Measurements from ENCODE around the gene DIO2. TPM values are rescaled to one million over a fixed set of nuclear protein-coding genes. Genes with fewer than 3 reads are reported as not detected.

DIO2 gene
- total RNA-seq, result 1 to 10 TPM; 4.8 to 6.1 TPM
- long read RNA-seq, donor 1, full-length matches to known transcripts, result 1 of 2 reads
- long read RNA-seq, donor 1, partial matches to known transcripts, result 1 of 2 reads
- long read RNA-seq, donor 1, other reads (novel, unspliced or antisense), result 0 of 2 reads
- long read RNA-seq, donor 2, full-length matches to known transcripts, result 10 of 12 reads
- long read RNA-seq, donor 2, partial matches to known transcripts, result 0 of 12 reads
- long read RNA-seq, donor 2, other reads (novel, unspliced or antisense), result 2 of 12 reads

- peak; percentile 86 for DNase-seq (ENCODE audit: low spot score)
- intact Hi-C loops (cut with DNase I), result no loop called here
Measured at GRCh38 chr14:80211153-80212022, at the start of gene DIO2. TSS of gene DIO2 (minus strand) at chr14:80211504. CDS start at chr14:80211472, 32 bp downstream.

GRCh38 chr14:80260645-80261044 is 49.3 kb upstream of the DIO2 start:
- no peak for DNase-seq (ENCODE audit: low spot score)
- intact Hi-C loops (cut with DNase I), result no loop called here

DNA sequence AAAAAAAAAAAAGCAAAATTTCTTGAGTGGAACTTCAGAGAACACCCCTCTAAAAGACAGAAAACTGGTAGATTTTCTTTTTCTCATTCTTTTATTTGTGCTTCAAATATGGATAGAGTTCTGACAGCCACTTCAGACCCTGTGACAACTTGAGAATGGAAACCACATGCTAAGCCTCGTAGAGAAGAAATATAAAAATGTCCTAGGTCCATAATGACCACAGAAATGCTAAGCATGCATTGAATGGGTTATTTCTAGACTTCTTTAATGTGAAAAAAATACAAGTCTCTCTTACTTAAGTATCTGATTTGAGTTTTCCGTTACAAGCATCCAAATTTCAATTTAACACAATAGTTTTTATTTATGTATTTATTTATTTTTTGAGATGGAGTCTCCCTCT is 28.3 kb upstream of the DIO2 start:
- intact Hi-C loops (cut with DNase I), result no loop called here
- no peak for DNase-seq (ENCODE audit: low spot score)

DNA sequence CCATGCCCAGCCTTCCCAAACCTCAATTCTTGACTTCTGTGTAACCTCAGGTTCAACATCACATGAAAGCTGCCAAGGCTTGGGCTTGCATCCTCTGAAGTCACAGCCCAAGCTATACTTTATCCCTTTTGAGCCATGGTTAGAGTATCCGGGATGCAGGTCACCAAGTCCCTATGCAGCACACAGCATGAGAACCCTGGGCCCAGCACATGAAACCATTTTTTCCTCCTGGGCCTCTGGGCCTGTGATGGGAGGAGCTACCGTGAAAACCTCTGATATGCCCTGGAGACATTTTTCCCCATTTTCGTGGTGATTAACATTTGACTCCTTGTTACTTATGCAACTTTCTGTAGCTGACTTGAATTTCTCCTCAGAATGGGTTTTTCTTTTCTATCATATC is 25.8 kb upstream of the DIO2 start:
- DNase-seq (ENCODE audit: low spot score), result no peak
- intact Hi-C loops (cut with DNase I), result no loop called here

DNA sequence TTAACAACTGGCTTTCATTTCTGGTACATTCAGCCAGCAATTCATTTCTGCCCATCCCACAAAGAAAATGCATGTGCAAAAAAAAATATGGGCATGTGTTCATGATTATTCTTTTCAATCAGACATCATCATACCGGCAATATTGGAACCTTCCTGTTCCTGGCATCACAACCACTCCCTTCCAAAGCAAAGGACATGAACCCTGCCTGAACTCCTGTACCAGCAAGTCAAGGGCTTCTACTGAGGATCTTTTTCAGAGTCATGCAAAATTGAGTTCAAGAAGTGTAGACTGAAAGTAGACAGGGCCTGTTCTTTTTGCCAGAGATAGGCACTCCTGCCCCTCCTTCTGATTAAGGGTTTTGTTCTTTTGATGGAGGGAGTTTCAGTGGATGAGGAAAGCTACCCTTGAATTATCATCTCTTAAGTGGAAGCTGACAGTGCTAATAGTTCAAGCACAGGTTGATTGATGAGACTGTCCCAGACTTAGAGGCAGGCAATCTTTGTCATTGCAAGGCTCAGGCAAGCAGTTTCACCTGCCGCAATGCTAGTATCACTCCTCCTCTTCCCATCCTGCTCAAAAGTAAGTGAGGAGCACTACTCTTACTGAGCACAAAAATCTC is 22.3 kb upstream of the DIO2 start:
- intact Hi-C loops (cut with DNase I), result no loop called here
- DNase-seq (ENCODE audit: low spot score), result no peak

- intact Hi-C loops (cut with DNase I), result no loop called here
- no peak for DNase-seq (ENCODE audit: low spot score)
Measured at GRCh38 chr14:80231702-80232101, 20.4 kb upstream of the DIO2 start.

GRCh38 chr14:80223696-80224465 is 12.6 kb upstream of the DIO2 start:
- no peak for DNase-seq (ENCODE audit: low spot score)
- intact Hi-C loops (cut with DNase I), result no loop called here

- intact Hi-C loops (cut with DNase I), result no loop called here
- no peak for DNase-seq (ENCODE audit: low spot score)
Measured at GRCh38 chr14:80216818-80217217, 5.5 kb upstream of the DIO2 start.

DNA sequence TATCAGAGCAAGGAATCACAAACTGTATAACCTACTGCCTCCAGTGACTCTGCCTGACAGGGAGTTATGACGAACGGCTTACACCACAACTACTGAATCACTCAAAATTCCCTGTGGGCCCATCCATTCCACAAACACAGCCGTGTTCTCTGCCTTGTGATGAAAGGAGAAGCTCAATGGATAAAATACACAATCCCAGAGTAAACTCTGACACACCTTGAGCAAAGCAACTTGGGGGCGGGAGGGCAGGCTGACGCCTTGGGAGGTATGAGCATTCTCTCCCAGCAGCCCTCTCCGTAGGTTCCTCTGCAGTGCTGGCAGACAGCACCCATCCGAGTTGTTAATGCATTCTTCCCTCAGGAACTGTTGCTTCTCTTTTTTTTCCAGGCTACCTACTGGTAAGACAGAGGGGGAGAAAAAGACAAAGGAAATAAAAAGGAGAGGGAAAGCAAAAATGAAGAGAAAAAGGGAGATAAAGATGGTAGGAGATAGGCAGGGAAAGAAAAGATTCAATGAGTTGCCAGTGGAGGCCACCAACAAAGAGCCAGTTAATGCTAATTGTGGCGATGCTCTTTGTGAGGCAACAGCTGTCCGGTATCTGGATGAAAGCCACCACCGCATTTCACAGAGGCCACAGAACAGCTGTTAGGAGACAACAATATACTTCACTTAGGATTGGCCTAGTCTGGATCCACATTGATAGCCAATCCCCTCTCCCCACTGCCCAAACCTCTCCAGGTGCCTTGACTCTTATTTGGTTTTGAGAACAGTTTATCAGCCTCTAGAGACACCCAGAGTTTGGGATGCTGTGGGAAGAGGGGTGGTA is 4.7 kb upstream of the DIO2 start:
- no peak for DNase-seq (ENCODE audit: low spot score)
- intact Hi-C loops (cut with DNase I), result no loop called here

- intact Hi-C loops (cut with DNase I), result no loop called here
Measured at GRCh38 chr14:80215081-80215480, 3.8 kb upstream of the DIO2 start.

DNA sequence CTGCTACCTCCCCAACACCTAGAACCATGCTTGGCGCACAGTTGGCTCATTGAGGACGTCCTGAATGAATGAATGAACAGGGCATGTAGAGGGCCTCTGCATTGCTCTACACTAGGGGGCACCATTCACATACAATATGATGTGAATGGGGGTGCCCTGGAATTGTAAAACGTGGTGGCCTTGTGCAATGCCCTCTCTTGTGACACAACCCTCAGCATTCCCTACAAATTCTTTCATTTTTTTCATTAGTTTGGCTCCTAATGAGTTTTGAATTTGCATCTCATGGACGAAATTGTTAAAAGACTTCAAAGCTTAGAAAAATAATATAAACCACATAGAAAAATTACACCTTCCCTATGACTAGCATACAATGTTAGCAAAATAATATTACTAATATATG is 2.3 kb upstream of the DIO2 start:
- intact Hi-C loops (cut with DNase I), result no loop called here
- DNase-seq (ENCODE audit: low spot score), result no peak

More at GRCh38 chr14:80215081-80215480, 3.8 kb upstream of the DIO2 start:
- no peak for DNase-seq (ENCODE audit: low spot score)

- no peak for DNase-seq (ENCODE audit: low spot score)
- intact Hi-C loops (cut with DNase I), result no loop called here
Measured at GRCh38 chr14:80212023-80212397, 706 bp upstream of the DIO2 start.

DNA sequence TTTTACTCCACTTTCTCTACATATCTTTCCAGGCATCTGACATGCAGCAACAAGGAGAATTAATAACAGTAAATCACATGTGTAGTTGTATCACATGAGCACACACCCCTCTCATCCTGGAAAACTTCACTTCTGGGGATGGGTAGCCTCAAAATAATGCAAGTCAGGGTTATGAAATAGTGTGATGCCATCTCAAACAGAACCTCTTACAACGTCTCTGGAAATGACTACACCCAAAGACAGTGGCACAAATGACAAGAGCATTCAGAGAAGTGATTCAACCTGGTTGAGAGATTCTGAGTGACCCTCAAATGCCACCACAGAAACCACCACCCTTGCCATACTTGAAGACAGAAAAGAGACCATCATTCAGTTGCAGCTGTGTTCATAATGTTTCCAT is 2.8 kb downstream of the DIO2 start:
- no peak for DNase-seq (ENCODE audit: low spot score)
- intact Hi-C loops (cut with DNase I), result no loop called here

DNA sequence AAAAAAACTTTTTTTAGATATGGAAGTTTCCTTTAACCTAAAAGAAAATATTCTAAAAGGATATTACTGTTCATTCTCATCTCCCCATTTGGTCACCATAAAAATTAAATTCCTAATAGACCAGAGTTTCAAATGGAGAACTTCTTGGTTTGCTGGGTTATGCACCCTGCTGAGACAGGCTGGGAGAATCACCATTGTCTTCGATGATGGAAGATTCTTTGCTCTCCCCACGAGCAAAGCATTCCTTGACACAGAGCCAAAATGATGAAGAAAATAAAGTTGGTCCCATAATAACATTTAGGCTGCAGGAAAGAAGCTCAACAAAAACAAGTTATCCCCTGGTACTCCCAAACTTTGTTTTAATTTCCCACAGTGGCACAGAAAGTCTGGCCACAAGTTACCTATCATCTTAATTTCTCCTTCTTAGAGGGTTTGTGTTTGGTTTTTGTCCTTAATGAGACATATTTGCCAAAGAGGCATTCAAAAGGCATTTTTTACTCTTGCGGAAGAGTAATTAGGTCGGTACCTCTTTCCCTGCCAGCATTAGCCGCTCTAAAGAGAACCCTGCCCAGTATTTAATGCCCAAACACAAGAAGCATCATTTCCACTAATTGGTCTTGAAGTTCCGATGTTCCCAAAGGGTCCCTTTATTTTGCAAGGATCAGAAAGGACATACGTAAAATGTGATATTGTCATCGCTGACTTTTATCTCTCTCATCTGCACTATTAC is 4.8 kb downstream of the DIO2 start:
- intact Hi-C loops (cut with DNase I), result no loop called here
- no peak for DNase-seq (ENCODE audit: low spot score)

DNA sequence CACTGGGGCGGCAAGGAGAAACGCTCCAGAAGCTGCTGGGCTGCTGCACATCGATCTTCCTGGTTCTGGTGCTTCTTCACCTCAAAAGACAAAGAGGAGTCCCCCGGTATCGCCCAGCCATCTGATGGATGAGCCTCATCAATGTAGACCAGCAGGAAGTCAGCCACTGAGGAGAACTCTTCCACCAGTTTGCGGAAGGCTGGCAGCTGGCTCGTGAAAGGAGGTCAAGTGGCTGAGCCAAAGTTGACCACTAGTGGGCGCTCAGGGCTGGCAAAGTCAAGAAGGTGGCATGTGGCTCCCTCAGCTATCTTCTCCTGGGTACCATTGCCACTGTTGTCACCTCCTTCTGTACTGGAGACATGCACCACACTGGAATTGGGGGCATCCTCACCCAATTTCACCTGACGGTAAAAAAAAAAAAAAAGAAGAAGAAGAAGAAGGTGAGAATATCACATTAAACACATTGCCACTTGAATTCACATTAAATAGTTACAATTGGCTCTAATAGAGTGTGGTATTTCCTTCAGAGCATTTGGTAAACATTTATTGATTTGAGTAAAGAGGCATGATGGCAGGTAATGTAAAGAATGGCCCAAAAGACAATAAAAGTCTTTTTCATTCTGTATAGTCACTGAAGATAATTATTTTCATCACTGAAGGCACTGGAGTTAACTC is 8.3 kb downstream of the DIO2 start:
- DNase-seq (ENCODE audit: low spot score), result no peak
- intact Hi-C loops (cut with DNase I), result loop anchor here in 1 of 2 donors (5.0 kb wide), 1 partner anchor 521 kb away; no protein-coding TSS in a partner anchor

- no peak for DNase-seq (ENCODE audit: low spot score)
- intact Hi-C loops (cut with DNase I), result loop anchor here in 1 of 2 donors (5.0 kb wide), 1 partner anchor 518 kb away; no protein-coding TSS in a partner anchor
Measured at GRCh38 chr14:80200093-80200492, 11.2 kb downstream of the DIO2 start.

- intact Hi-C loops (cut with DNase I), result no loop called here
- no peak for DNase-seq (ENCODE audit: low spot score)
Measured at GRCh38 chr14:80188571-80188970, 22.7 kb downstream of the DIO2 start.
